HG02759 (cell line): ENCODE measurements around the gene PITPNC1.

Experiments
- ATAC-seq: cut with Tn5 transposase; IDR thresholded peaks from one replicate; pipeline ENCODE4 v1.9.1; 2021; ENCODE audit warnings: mild to moderate bottlenecking, moderate library complexity; ENCODE audit not compliant: unreplicated experiment

The PITPNC1 gene

GRCh38 chr17:67531291-67531690 is 154.2 kb downstream of the PITPNC1 start:
- peak; percentile 80 for ATAC-seq

- ATAC-seq, result no peak
Measured at GRCh38 chr17:67532326-67532871, 155.3 kb downstream of the PITPNC1 start.

- no peak for ATAC-seq
Measured at GRCh38 chr17:67534941-67535340, 157.9 kb downstream of the PITPNC1 start.

- no peak for ATAC-seq
Measured at GRCh38 chr17:67542219-67543114, 165.4 kb downstream of the PITPNC1 start.

- no peak for ATAC-seq
Measured at GRCh38 chr17:67544364-67544955, 167.4 kb downstream of the PITPNC1 start.

- ATAC-seq, result peak; percentile 96
Measured at GRCh38 chr17:67546578-67547527, 169.8 kb downstream of the PITPNC1 start.

GRCh38 chr17:67548693-67549092 is 171.6 kb downstream of the PITPNC1 start:
- no peak for ATAC-seq

- no peak for ATAC-seq
Measured at GRCh38 chr17:67549820-67550219, 172.7 kb downstream of the PITPNC1 start.

- ATAC-seq, result no peak
Measured at GRCh38 chr17:67554634-67555033, 177.6 kb downstream of the PITPNC1 start.

GRCh38 chr17:67555855-67556254 is 178.8 kb downstream of the PITPNC1 start:
- no peak for ATAC-seq

GRCh38 chr17:67557052-67557845 is 180.2 kb downstream of the PITPNC1 start:
- ATAC-seq, result no peak

- ATAC-seq, result no peak
Measured at GRCh38 chr17:67557921-67558320, 180.8 kb downstream of the PITPNC1 start.

- no peak for ATAC-seq
Measured at GRCh38 chr17:67558740-67559380, 181.8 kb downstream of the PITPNC1 start.

GRCh38 chr17:67559381-67559966 is 182.4 kb downstream of the PITPNC1 start:
- ATAC-seq, result no peak

GRCh38 chr17:67562005-67562404 is 184.9 kb downstream of the PITPNC1 start:
- no peak for ATAC-seq

GRCh38 chr17:67563692-67564228 is 186.7 kb downstream of the PITPNC1 start:
- ATAC-seq, result no peak

GRCh38 chr17:67565068-67565467 is 188.0 kb downstream of the PITPNC1 start:
- no peak for ATAC-seq

- no peak for ATAC-seq
Measured at GRCh38 chr17:67566656-67567055, 189.6 kb downstream of the PITPNC1 start.

- ATAC-seq, result no peak
Measured at GRCh38 chr17:67569015-67569451, 192.0 kb downstream of the PITPNC1 start.
